Amniotic stem cell (primary cell): ENCODE data around the gene KIF26B.
"Not testable (repeated sequence)": the region's sequence is repeated elsewhere in the genome, so short reads cannot be mapped to it uniquely, and the experiment has no call there.

Source experiments
- DNase-seq: peaks from one replicate; lab custom pipeline; 2025; lab: John Stamatoyannopoulos, UW

Gene KIF26B

GRCh38 chr1:245650441-245650960, 495.7 kb downstream of the KIF26B start:
- no peak for DNase-seq

- DNase-seq: no peak
These were observed 496.3 kb downstream of the KIF26B start for GRCh38 chr1:245651093-245651492.

- DNase-seq: no peak
These were observed 497.3 kb downstream of the KIF26B start for GRCh38 chr1:245652116-245652515.

- DNase-seq: no peak
These were observed 498.1 kb downstream of the KIF26B start for GRCh38 chr1:245652660-245653427.

GRCh38 chr1:245654460-245655050, 499.8 kb downstream of the KIF26B start:
- no peak for DNase-seq

GRCh38 chr1:245656189-245656717, 501.5 kb downstream of the KIF26B start:
- DNase-seq: no peak

- no peak for DNase-seq
These were observed 502.6 kb downstream of the KIF26B start for GRCh38 chr1:245657371-245657770.

GRCh38 chr1:245663373-245663772, 508.6 kb downstream of the KIF26B start:
- DNase-seq: no peak

GRCh38 chr1:245663841-245664240, 509.1 kb downstream of the KIF26B start:
- no peak for DNase-seq

GRCh38 chr1:245666412-245666811, 511.6 kb downstream of the KIF26B start:
- no peak for DNase-seq

GRCh38 chr1:245671349-245671748, 516.6 kb downstream of the KIF26B start:
- no peak for DNase-seq

- DNase-seq: no peak
These were observed 517.4 kb downstream of the KIF26B start for GRCh38 chr1:245671966-245672767.

- DNase-seq: not testable (repeated sequence)
These were observed 518.3 kb downstream of the KIF26B start for GRCh38 chr1:245672836-245673656.

GRCh38 chr1:245673881-245674414, 519.2 kb downstream of the KIF26B start:
- DNase-seq: no peak

GRCh38 chr1:245677461-245678240, 522.9 kb downstream of the KIF26B start:
- DNase-seq: no peak

- no peak for DNase-seq
These were observed 524.2 kb downstream of the KIF26B start for GRCh38 chr1:245678860-245679411.

GRCh38 chr1:245679821-245680780, 525.3 kb downstream of the KIF26B start:
- no peak for DNase-seq

GRCh38 chr1:245682638-245683628, 528.1 kb downstream of the KIF26B start:
- DNase-seq: no peak
